Fibroblast of skin of scalp (primary cell): Measurements from ENCODE around the gene ADGRD1.

ENCODE experiments used
- DNase-seq: peaks from one replicate; pipeline ENCODE4 v3.0.0-alpha.2; 2013

ADGRD1 gene

GRCh38 chr12:131138638-131139362 is 185.1 kb downstream of the ADGRD1 start:
- no peak for DNase-seq

DNA sequence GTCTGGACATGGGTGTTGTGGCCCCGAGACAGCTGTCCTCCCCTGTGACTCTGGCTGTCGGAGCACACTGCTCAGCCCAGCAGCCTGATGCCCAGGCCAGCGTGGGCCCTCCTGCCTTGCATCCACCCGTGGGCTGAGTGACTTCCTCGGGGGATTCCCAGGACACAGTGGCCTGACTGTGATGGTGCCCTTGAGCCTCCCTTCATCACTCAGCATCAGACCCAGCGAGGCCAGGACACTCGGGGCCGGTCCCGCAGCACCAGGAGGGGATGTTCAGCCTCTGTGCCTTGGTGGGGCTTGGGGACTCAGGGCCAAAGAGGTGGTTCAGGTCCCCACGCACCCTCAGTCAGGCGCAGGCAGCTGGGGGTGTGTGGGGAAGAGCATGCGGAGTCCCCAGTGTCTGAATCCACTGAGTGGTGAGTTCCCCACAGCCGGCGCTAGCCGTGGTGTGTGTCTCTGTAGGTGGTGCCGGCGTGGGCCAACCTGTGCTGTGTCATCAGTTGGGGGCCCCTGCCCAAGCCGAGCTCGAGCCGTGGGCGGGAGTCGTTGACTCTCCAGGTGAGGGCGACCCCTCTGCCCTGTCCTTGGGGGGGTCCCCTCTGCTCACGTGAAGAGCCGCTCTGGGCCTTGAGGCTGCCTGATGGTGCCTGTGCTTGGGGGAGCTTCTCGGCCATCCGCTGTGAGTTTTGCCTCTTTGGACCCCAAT is 185.8 kb downstream of the ADGRD1 start:
- no peak for DNase-seq

- no peak for DNase-seq
Measured at GRCh38 chr12:131140069-131140435, 186.3 kb downstream of the ADGRD1 start.

DNA sequence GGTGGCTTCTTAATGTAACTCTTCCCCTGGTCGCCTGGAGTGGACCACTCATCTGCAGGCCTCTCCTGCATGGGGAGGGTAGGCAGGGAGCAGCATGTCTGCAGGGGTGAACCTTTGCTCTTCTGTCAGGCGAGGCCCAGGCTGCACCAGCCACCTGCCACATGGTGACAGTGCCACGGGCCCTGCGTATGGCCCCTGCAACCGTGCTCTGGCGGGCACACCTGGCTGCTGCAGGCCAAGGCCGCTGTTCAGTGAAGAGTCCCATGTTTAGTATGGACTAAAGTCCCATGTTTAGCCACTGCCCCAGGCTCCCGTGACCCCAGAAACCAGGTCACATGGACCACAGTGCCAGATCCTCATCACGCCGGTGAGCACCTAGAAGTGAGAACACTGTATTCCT is 187.0 kb downstream of the ADGRD1 start:
- DNase-seq = no peak

DNA sequence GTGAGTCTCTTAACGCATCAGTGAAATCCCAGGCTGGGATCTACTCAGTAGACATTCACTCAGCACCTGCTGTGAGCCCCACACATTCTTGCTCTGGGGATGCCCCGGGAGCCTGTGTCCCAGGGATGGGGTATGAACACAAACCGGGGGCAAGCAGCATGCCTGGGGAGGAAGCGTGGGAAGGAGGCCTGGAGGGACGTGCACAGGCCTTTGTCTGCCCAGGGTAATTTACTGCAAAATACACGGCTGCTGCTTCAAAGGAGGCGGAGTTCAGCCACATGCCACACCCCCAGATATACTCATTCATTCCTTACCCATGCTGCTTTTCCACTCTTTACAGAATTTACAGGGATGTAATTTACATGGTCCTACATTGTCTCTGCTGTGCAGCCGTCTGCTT is 187.8 kb downstream of the ADGRD1 start:
- no peak for DNase-seq

DNA sequence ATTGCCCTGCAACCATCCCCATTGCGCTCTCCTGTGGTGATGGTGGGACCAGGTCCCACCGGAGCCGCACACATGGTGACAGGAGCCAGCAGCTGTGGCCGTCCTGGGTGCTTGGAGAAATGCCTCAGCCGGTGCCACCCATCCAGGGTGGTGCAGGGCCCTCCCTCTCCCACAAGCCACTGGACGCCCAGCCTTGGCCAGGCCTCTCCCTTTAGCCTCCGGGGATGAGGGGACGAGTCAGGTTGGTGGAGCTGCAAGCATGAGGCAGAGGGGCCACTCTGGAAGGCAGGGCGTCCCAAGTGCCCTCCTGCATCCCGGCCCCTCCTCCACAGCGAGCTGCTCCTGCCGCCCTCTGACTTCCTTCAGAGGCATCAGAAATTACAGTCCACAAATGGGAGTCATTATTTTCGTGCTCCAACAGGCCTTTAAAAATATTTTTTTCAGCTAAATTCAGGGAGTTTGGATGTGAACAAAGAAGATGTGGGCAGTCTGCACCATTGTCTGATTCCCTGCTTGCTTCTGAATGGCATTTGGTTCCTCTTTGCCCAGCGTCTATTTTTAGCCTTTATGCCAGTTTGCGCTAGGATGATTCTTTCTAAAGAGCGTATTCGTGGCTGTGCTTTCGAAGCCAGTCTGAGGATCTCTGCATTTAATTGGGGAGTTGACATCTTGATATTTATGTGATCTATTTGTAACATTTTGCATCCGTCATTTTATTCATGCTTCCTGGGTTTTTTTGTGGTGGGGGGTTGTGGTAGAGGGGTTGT is 189.4 kb downstream of the ADGRD1 start:
- no peak for DNase-seq

DNA sequence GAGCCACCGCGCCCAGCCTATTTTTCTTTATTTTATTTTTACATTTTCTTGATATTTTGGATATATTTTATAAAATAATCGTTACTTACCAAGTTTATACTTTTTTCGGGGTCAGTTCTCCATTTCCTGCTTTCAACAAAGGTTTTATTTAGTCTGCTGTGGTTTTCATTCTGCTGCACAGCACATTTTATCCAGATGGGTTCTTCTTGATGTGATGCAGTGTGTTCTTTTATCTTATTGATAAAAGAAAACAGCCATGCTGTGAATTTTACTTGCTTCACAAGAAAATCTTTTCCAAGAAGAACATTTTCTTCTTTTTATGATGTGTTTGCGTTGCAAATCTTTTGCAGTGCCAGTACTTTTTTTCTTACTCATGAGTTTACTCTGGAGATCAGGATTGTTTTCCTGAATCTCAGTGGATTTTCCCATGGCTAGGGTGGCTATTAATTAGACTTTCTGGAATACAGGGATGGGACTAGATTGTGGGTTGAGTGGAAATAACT is 192.5 kb downstream of the ADGRD1 start:
- DNase-seq = no peak

- no peak for DNase-seq
Measured at GRCh38 chr12:131147293-131147692, 193.6 kb downstream of the ADGRD1 start.

DNA sequence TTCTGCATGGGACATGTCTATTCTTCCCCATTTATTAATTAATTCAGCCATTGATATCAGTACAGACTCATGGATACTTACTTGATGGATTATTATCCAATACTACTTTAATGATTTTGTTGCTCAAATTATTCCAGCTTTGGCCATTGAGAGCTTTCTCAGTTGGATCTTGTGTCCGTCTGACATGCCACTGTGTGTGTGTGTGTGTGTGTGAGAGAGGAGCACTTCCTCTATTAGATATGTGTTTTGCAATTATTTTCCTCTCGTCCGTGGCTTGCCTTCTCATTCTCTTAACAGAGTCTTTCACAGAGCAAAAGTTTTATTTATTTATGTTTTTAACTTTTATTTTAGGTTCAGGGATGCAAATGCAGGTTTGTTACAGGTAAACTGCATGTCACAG is 194.2 kb downstream of the ADGRD1 start:
- no peak for DNase-seq

DNA sequence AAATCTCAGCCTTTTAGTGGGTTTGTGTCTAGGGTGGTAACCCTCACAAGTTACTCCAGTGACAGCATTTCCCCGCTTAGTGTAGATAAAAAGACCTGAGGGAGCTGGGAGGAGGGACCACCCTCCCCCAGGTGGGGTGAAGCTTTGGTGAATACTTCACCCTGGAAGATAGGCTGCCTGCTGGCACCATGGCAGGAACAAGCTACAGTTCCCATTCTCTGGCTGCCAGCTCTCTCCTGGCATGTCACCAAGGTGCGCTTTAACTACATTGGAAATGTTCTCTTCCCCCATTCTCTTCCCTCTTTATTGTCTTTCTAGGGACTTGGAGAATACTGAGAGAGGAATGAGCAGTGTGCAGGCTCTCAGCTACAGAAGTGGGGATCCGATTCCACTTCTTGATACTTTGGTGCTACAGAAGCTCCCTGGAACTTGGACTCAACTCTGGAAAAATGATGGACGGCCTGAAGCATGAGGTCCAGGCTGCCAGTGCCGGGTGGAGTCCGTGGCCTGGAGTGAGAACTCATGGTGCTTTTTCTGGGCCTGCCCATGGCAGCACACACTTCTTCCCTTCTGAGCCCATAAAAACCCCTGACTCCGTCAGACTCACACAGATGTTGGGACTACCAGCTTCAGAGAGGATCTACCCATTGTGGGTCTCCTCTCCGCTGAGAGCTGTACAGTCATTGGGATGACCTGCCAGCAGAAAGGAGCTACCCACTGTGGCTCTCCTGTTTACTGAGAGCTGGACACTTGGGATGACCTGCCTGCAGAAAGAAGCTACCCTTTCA is 198.0 kb downstream of the ADGRD1 start:
- DNase-seq = no peak

- DNase-seq = no peak
Measured at GRCh38 chr12:131152587-131152986, 198.9 kb downstream of the ADGRD1 start.

GRCh38 chr12:131153016-131153415 is 199.3 kb downstream of the ADGRD1 start:
- no peak for DNase-seq

DNA sequence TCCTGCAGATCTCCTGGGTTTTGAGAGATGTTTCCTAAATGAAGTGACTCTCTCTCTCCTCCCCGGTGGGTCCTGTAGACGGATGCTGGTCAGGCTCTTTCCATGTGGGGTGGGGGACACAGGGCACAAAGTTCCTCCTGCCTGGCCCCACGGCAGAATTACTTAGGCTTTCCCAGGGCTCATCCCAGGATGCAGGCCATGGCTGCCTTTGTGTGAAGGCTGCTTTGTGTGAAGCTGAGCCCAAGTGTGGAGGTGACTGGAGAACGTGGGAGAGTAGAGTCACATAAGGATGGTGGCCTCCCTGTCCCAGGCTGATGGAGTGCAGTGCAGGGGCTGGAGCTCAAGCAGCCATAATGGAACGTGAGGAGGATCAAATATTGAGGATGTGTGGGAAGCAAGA is 200.2 kb downstream of the ADGRD1 start:
- no peak for DNase-seq

- DNase-seq = no peak
Measured at GRCh38 chr12:131155131-131155530, 201.4 kb downstream of the ADGRD1 start.

- no peak for DNase-seq
Measured at GRCh38 chr12:131157743-131158142, 204.0 kb downstream of the ADGRD1 start.

DNA sequence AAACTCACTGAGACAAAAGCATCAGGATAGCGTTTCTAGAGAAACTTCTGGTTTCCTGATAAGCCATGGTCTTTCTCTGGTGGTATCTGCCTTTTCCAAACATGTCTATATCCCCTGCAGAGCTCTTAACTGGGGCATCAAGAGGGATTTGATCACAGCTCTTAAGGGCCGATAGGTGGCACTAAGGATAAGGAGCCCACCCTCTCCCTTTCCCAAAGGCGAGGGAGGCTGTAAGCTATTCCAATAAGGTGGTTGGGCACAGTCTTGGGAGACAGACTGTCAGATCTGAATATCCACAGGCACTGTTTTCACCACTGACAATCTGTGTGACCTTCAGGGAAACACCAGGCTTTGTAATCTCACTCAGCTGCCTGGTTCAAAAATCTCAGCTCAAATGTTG is 206.0 kb downstream of the ADGRD1 start:
- DNase-seq = no peak

GRCh38 chr12:131162113-131162512 is 208.4 kb downstream of the ADGRD1 start:
- DNase-seq = no peak

- DNase-seq = no peak
Measured at GRCh38 chr12:131163189-131163738, 209.6 kb downstream of the ADGRD1 start.

- DNase-seq = no peak
Measured at GRCh38 chr12:131164096-131164872, 210.6 kb downstream of the ADGRD1 start.

DNA sequence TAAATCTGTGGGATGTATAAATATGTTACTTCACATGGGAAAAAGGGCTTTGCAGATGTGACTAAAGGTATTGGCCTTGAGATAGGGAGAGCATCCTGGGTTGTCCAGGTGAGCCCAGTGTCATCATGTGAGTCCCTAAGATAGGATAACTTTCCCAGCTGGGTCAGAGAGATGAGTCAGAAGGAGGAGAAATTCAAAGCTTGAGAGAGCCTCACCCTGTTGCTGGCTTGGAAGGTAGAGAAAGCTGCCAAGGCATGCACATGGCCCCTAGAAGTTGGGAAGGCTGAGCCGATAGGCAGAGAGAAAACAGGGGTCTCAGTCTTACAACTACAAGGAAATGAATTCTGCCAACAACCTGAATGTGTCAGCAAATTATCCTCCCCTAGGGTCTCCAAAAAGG is 213.0 kb downstream of the ADGRD1 start:
- DNase-seq = no peak

GRCh38 chr12:131167334-131167733 is 213.6 kb downstream of the ADGRD1 start:
- DNase-seq = peak; percentile 45
